GM12878 (cell line): Measurements from ENCODE around the gene BLACAT1. TPM values are rescaled to one million over a fixed set of nuclear protein-coding genes. Genes with fewer than 3 reads are reported as not detected.

ENCODE experiments used
- ATAC-seq: fragments of 200-7000 bp; cut with Tn5 transposase; 3 replicates; pipeline ENCODE4 v1.9.1; 2020; ENCODE audit warnings: mild to moderate bottlenecking, moderate library complexity
- BruUV-seq: library from RNA; stranded (reverse); fragments of 400-500 nt; replicated peaks from 2 replicates; lab custom pipeline; 2021; lab: Mats Ljungman, UMichigan
- CTCF ChIA-PET: fragments of 300-600 bp; sonication (Branson Sonifier 250); formaldehyde crosslinking; extraction: SDS; loops from one replicate; lab custom pipeline; 2021; ENCODE audit warnings: inconsistent platforms; lab: Yijun Ruan, JAX
- POLR2A ChIA-PET: fragments of 350-600 bp; formaldehyde crosslinking; extraction: SDS; loops from one replicate; lab custom pipeline; 2021; ENCODE audit warnings: inconsistent platforms; lab: Charles Lee
- RAD21 ChIA-PET: fragments of 300-600 bp; sonication (Branson Sonifier 250); formaldehyde crosslinking; loops from one replicate; lab custom pipeline; 2023; ENCODE audit warnings: antibody characterized with exemption; ENCODE audit not compliant: unreplicated experiment; lab: Charles Lee
- SMC1A ChIA-PET: fragments of 300-600 bp; sonication (Branson Sonifier 250); formaldehyde crosslinking; loops from one replicate; lab custom pipeline; 2023; ENCODE audit not compliant: unreplicated experiment, uncharacterized antibody; lab: Charles Lee
- DNase-seq: peaks from one replicate; pipeline ENCODE4 v3.0.0-alpha.2; 2011; ENCODE audit warnings: low read depth, low spot score
- FAIRE-seq: peaks from 3 replicates; lab custom pipeline; 2011; peaks lifted over from hg19 to GRCh38; lab: Jason Lieb, UNC
- H2AFZ ChIP-seq: 2 replicates; pipeline ENCODE4 v1.6.0; 2011; ENCODE audit warnings: low read depth, low read length, control low read depth; ENCODE audit not compliant: control insufficient read depth
- H3K27ac ChIP-seq: 2 replicates; pipeline ENCODE4 v1.5.1; 2011; ENCODE audit warnings: control low read depth; ENCODE audit not compliant: control insufficient read depth, insufficient read depth
- H3K27me3 ChIP-seq, 2 experiments: replicated peaks in 1 of 2; 2 replicates each; pipeline versions ENCODE4 v1.6.0 to v1.6.1; 2011; ENCODE audit warnings: low read length in 1 of 2; ENCODE audit not compliant: control insufficient read depth in 2 of 2, insufficient read depth in 2 of 2
- H3K36me3 ChIP-seq, 2 experiments: 2 replicates each; pipeline ENCODE4 v1.5.1; 2011; ENCODE audit warnings: low read length in 1 of 2; ENCODE audit not compliant: control insufficient read depth in 2 of 2, insufficient read depth in 2 of 2
- H3K4me1 ChIP-seq: 2 replicates; pipeline ENCODE4 v1.6.1; 2011; ENCODE audit warnings: mild to moderate bottlenecking, low read length, moderate library complexity, mixed read lengths; ENCODE audit not compliant: control insufficient read depth, insufficient read depth
- H3K4me2 ChIP-seq: 2 replicates; pipeline ENCODE4 v1.6.0; 2011; ENCODE audit warnings: control low read depth; ENCODE audit not compliant: control insufficient read depth, insufficient read depth
- H3K4me3 ChIP-seq: fragments of 200-600 bp; sonication (generic); 2 replicates; pipeline ENCODE4 v1.5.1; 2016
- H3K79me2 ChIP-seq: 2 replicates; pipeline ENCODE4 v1.6.0; 2011; ENCODE audit warnings: low read length; ENCODE audit not compliant: control insufficient read depth, insufficient read depth
- H3K9ac ChIP-seq: 2 replicates; pipeline ENCODE4 v1.8.0; 2011; ENCODE audit warnings: low read length, control low read depth, mixed read lengths; ENCODE audit not compliant: control insufficient read depth, insufficient read depth
- H3K9me3 ChIP-seq: replicated peaks from 3 replicates; pipeline ENCODE4 v1.5.1; 2011; ENCODE audit warnings: mild to moderate bottlenecking, low read length; ENCODE audit not compliant: control insufficient read depth, insufficient read depth
- H4K20me1 ChIP-seq: 2 replicates; pipeline ENCODE4 v1.6.0; 2011; ENCODE audit not compliant: control insufficient read depth, insufficient read depth
- CEBPB ChIP-seq, 2 experiments: fragments of 150-350 bp in 1 of 2; IDR thresholded peaks; 2 replicates each; pipeline ENCODE4 v1.6.1; 2012 to 2014; ENCODE audit warnings: low read depth in 2 of 2, low read length in 2 of 2, borderline replicate concordance in 1 of 2, inconsistent platforms in 1 of 2
- CHD4 ChIP-seq: fragments of 200-600 bp; sonication (generic); IDR thresholded peaks from 2 replicates; pipeline ENCODE4 v1.6.1; 2016; ENCODE audit warnings: mild to moderate bottlenecking
- NFXL1 ChIP-seq: fragments of 450-650 bp; IDR thresholded peaks from 2 replicates; pipeline ENCODE4 v1.6.1; 2017; ENCODE audit warnings: antibody characterized with exemption, mild to moderate bottlenecking, borderline replicate concordance
- NR2F1 ChIP-seq: fragments of 450-650 bp; conservative IDR thresholded peaks from 2 replicates; pipeline ENCODE4 v1.6.1; 2017; ENCODE audit warnings: mild to moderate bottlenecking
- RAD51 ChIP-seq: fragments of 450-650 bp; IDR thresholded peaks from 2 replicates; pipeline ENCODE4 v1.6.1; 2016; ENCODE audit warnings: moderate library complexity, mild to moderate bottlenecking, inconsistent platforms
- RFX5 ChIP-seq: IDR thresholded peaks from 2 replicates; pipeline ENCODE4 v1.6.1; 2011; ENCODE audit warnings: low read depth, low read length, improper control_type of control experiment
- SIX5 ChIP-seq: IDR thresholded peaks from 2 replicates; pipeline ENCODE4 v1.6.1; 2011; ENCODE audit warnings: mild to moderate bottlenecking, low read depth, low read length, moderate library complexity; ENCODE audit not compliant: severe bottlenecking
- SPI1 ChIP-seq: IDR thresholded peaks from 2 replicates; pipeline ENCODE4 v1.6.1; 2011; ENCODE audit warnings: low read depth, mild to moderate bottlenecking, low read length, moderate library complexity, borderline replicate concordance; ENCODE audit not compliant: insufficient read depth
- ZBED1 ChIP-seq: IDR thresholded peaks from 2 replicates; pipeline ENCODE4 v1.6.1; 2016; ENCODE audit warnings: borderline replicate concordance
- ZNF217 ChIP-seq: fragments of 450-650 bp; IDR thresholded peaks from 2 replicates; pipeline ENCODE4 v1.6.1; 2017; ENCODE audit warnings: antibody characterized with exemption, mild to moderate bottlenecking
- WGBS: methylation state at CpG from one replicate; pipeline ENCODE4 v1.1.6; 2016; ENCODE audit warnings: low lambda C conversion rate; ENCODE audit not compliant: insufficient replicate concordance, insufficient coverage; ENCODE audit errors: missing lambda C conversion rate; 5-methylcytosine and 5-hydroxymethylcytosine counted together
- in situ Hi-C: fragments of 300-500 bp; cut with MboI; formaldehyde crosslinking; loops from 9 replicates; pipeline ENCODE4 v1.14.3; 2018; ENCODE audit warnings: mixed read lengths
- intact Hi-C: fragments of 100-400 bp; cut with micrococcal nuclease; formaldehyde crosslinking; loops from one replicate; pipeline ENCODE4 v1.14.2; 2022; ENCODE audit not compliant: unreplicated experiment
- polyA plus RNA-seq, 11 experiments: library from polyadenylated mRNA; depleted of rRNA in 4 of 11; unstranded in 6 of 11; stranded (reverse) in 5 of 11; fragments of >200 nt; fragmentation: Nextera tagmentation in 4 of 11; fragmentation: Illumina TruSeq in 1 of 11; extraction: Ambion mirVana in 4 of 11; extraction: Trizol in 1 of 11; gene quantifications; 1 replicate in 1 of 11; 2 replicates in 10 of 11; pipeline versions ENCODE4 v1.2.1 to v1.2.3, GENCODE V29; 2011 to 2016; ENCODE audit warnings: inconsistent platforms in 2 of 11, missing spikeins in 2 of 11, low read depth in 1 of 11
- total RNA-seq, 4 experiments: library from RNA; depleted of rRNA in 3 of 4; stranded (reverse); fragments of >200 nt in 3 of 4; fragmentation: Illumina TruSeq in 1 of 4; extraction: Trizol in 1 of 4; gene quantifications; 2 replicates each; pipeline versions ENCODE4 v1.2.1 to v1.2.3, GENCODE V29; 2013 to 2021
- TF ChIP-seq, protein P1 (sequence below): IDR thresholded peaks from 2 replicates; pipeline ENCODE4 v1.6.1; 2011; ENCODE audit warnings: low read depth, low read length, improper control_type of control experiment, borderline replicate concordance
- TF ChIP-seq, protein P2 (sequence below): fragments of 450-650 bp; IDR thresholded peaks from 2 replicates; pipeline ENCODE4 v1.6.1; 2017; ENCODE audit warnings: borderline replicate concordance

BLACAT1 gene
- total and polyA plus RNA-seq, 10 of the 15 experiments (the other 5 are each of a cell fraction or from before 2014, with no cell fraction given) = 0.04 to 1.6 (median 0.15) TPM; not detected in 1

GRCh38 chr1:205494115-205494514 lies 38.3 kb upstream of the BLACAT1 start:
- FAIRE-seq = no peak
- intact Hi-C loops = no loop called here
- H3K9ac ChIP-seq = no peak overlapping the region
- no peak overlapping the region for H3K4me2 ChIP-seq
- BruUV-seq = no TSS peak
- in situ Hi-C loops = no loop called here
- no peak overlapping the region for H3K4me3 ChIP-seq
- no peak for ATAC-seq
- POLR2A ChIA-PET = interaction anchor here (1.0 to 1.6 kb wide), 2 partner anchors 22 to 221 kb away, joined by 3 read pairs; no protein-coding TSS in a partner anchor
- H3K9me3 ChIP-seq = no peaks in the 10 kb centered on the region
- no peaks in the 10 kb centered on the region for H3K4me1 ChIP-seq
- no peaks in the 10 kb centered on the region for H3K36me3 ChIP-seq
- no peaks in the 10 kb centered on the region for H3K79me2 ChIP-seq
- RAD21 ChIA-PET = interaction anchor here (1.0 to 11.2 kb wide), 3 partner anchors 25 to 163 kb away, joined by 3 to 342 read pairs (median 4); no protein-coding TSS in a partner anchor
- no peak for DNase-seq
- H4K20me1 ChIP-seq = no peaks in the 10 kb centered on the region
- CTCF ChIA-PET = interaction anchor here (0.7 to 22.4 kb wide), 8 partner anchors 9 to 169 kb away, joined by 3 to 891 read pairs (median 8); partner anchors contain the start of gene CDK18
- TF ChIP-seq, protein P1, sequence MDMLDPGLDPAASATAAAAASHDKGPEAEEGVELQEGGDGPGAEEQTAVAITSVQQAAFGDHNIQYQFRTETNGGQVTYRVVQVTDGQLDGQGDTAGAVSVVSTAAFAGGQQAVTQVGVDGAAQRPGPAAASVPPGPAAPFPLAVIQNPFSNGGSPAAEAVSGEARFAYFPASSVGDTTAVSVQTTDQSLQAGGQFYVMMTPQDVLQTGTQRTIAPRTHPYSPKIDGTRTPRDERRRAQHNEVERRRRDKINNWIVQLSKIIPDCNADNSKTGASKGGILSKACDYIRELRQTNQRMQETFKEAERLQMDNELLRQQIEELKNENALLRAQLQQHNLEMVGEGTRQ = no peak
- TF ChIP-seq RFX5 (no peak), NFXL1 (no peak), SPI1 (no peak), ZBED1 (no peak), NR2F1 (no peak), SIX5 (no peak), CHD4 (no peak), CEBPB (IDR thresholded peaks at IDR 0.05; ENCODE audit: borderline replicate concordance in 1 of 2, low read depth in 2 of 2, low read length in 2 of 2) (no peak), ZNF217 (no peak), RAD51 (no peak)
- TF ChIP-seq, protein P2, sequence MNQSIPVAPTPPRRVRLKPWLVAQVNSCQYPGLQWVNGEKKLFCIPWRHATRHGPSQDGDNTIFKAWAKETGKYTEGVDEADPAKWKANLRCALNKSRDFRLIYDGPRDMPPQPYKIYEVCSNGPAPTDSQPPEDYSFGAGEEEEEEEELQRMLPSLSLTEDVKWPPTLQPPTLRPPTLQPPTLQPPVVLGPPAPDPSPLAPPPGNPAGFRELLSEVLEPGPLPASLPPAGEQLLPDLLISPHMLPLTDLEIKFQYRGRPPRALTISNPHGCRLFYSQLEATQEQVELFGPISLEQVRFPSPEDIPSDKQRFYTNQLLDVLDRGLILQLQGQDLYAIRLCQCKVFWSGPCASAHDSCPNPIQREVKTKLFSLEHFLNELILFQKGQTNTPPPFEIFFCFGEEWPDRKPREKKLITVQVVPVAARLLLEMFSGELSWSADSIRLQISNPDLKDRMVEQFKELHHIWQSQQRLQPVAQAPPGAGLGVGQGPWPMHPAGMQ = no peak
- SMC1A ChIA-PET = interaction anchor here (1.2 to 17.0 kb wide), 4 partner anchors 8 to 183 kb away, joined by 3 to 319 read pairs (median 8); no protein-coding TSS in a partner anchor
- H2AFZ ChIP-seq = no peak overlapping the region
- WGBS = 28% methylated on average over 3 of the region's 4 CpGs
- peaks cover 4% of the 10 kb centered on the region in 2 experiments; a peak in 3 of 4 replicates for H3K27me3 ChIP-seq
- H3K27ac ChIP-seq = no peak overlapping the region
